ENCODE results near the gene CST6.
"Not testable (repeated sequence)": the region's sequence is repeated elsewhere in the genome, so short reads cannot be mapped to it uniquely, and the experiment has no call there.

The CST6 gene

GRCh38 chr11:66007201-66007634 lies 4.6 kb upstream of the CST6 start:
- Histone ChIP-seq H3K27ac (ENCODE audit: low read length) (peak overlapping the region; percentile 64; the same call in 1 of the 2 replicates), H3K4me3 (ENCODE audit: low read length) (no peak overlapping the region), H3K79me2 (ENCODE audit: low read length) (peaks cover 21% of the 10 kb centered on the region), H3K27me3 (replicated peaks; ENCODE audit: insufficient read depth, low read length) (no peaks in the 10 kb centered on the region), H3K4me1 (ENCODE audit: low read length) (peaks cover 40% of the 10 kb centered on the region), H3K4me2 (ENCODE audit: low read depth, low read length) (no peak overlapping the region), H2AFZ (ENCODE audit: low read length) (no peak overlapping the region), H3K9ac (ENCODE audit: low read length) (no peak overlapping the region), H3K36me3 (replicated peaks; ENCODE audit: insufficient read depth, low read length) (no peaks in the 10 kb centered on the region; the same call in 1 of the 2 replicates), H3K9me3 (replicated peaks; ENCODE audit: insufficient read depth, low read length) (no peaks in the 10 kb centered on the region), H3F3A (ENCODE audit: insufficient read depth, low read length) (peaks cover 22% of the 10 kb centered on the region), H3K9me2 (replicated peaks; ENCODE audit: insufficient read depth, low read length) (no peaks in the 10 kb centered on the region), H4K20me1 (ENCODE audit: insufficient read depth, low read length) (no peaks in the 10 kb centered on the region)
- DNase-seq, result no peak
- no peak for TF ChIP-seq EZH2phosphoT487 (IDR thresholded peaks at IDR 0.05; ENCODE audit: low read length)
- no peak for TF ChIP-seq EZH2 (optimal IDR thresholded peaks at IDR 0.05; ENCODE audit: low read depth, low read length)
- no peak for TF ChIP-seq CTCF (IDR thresholded peaks at IDR 0.05; ENCODE audit: low read length)

- TF ChIP-seq EZH2phosphoT487 (IDR thresholded peaks at IDR 0.05; ENCODE audit: low read length) (no peak), EZH2 (optimal IDR thresholded peaks at IDR 0.05; ENCODE audit: low read depth, low read length) (no peak), CTCF (IDR thresholded peaks at IDR 0.05; ENCODE audit: low read length) (no peak)
- DNase-seq, result no peak
- no peak overlapping the region for H3K4me3 ChIP-seq (ENCODE audit: low read length)
- peaks cover 21% of the 10 kb centered on the region for H3F3A ChIP-seq (ENCODE audit: insufficient read depth, low read length)
- peaks cover 17% of the 10 kb centered on the region for H3K79me2 ChIP-seq (ENCODE audit: low read length)
- H4K20me1 ChIP-seq (ENCODE audit: insufficient read depth, low read length), result no peaks in the 10 kb centered on the region
- no peak overlapping the region for H3K9ac ChIP-seq (ENCODE audit: low read length)
- no peak overlapping the region for H3K27ac ChIP-seq (ENCODE audit: low read length)
- no peak overlapping the region for H2AFZ ChIP-seq (ENCODE audit: low read length)
- no peaks in the 10 kb centered on the region for H3K27me3 ChIP-seq (replicated peaks; ENCODE audit: insufficient read depth, low read length)
- no peak overlapping the region for H3K4me2 ChIP-seq (ENCODE audit: low read depth, low read length)
- no peaks in the 10 kb centered on the region for H3K9me2 ChIP-seq (replicated peaks; ENCODE audit: insufficient read depth, low read length)
- no peaks in the 10 kb centered on the region; the same call in 1 of the 2 replicates for H3K36me3 ChIP-seq (replicated peaks; ENCODE audit: insufficient read depth, low read length)
- no peaks in the 10 kb centered on the region for H3K9me3 ChIP-seq (replicated peaks; ENCODE audit: insufficient read depth, low read length)
- H3K4me1 ChIP-seq (ENCODE audit: low read length), result peaks cover 40% of the 10 kb centered on the region
Observed at GRCh38 chr11:66008095-66008467, 3.7 kb upstream of the CST6 start.

GRCh38 chr11:66008468-66009101 lies 3.2 kb upstream of the CST6 start:
- Histone ChIP-seq H3K4me2 (ENCODE audit: low read depth, low read length) (no peak overlapping the region), H2AFZ (ENCODE audit: low read length) (no peak overlapping the region), H3K4me1 (ENCODE audit: low read length) (peaks cover 35% of the 10 kb centered on the region), H3K79me2 (ENCODE audit: low read length) (peaks cover 12% of the 10 kb centered on the region), H3F3A (ENCODE audit: insufficient read depth, low read length) (peaks cover 21% of the 10 kb centered on the region), H3K9me3 (replicated peaks; ENCODE audit: insufficient read depth, low read length) (no peaks in the 10 kb centered on the region), H3K9me2 (replicated peaks; ENCODE audit: insufficient read depth, low read length) (no peaks in the 10 kb centered on the region), H3K27me3 (replicated peaks; ENCODE audit: insufficient read depth, low read length) (no peaks in the 10 kb centered on the region), H3K27ac (ENCODE audit: low read length) (no peak overlapping the region), H3K4me3 (ENCODE audit: low read length) (no peak overlapping the region), H4K20me1 (ENCODE audit: insufficient read depth, low read length) (no peaks in the 10 kb centered on the region), H3K9ac (ENCODE audit: low read length) (no peak overlapping the region), H3K36me3 (replicated peaks; ENCODE audit: insufficient read depth, low read length) (no peaks in the 10 kb centered on the region; the same call in 1 of the 2 replicates)
- no peak for DNase-seq
- TF ChIP-seq EZH2 (optimal IDR thresholded peaks at IDR 0.05; ENCODE audit: low read depth, low read length), result no peak
- TF ChIP-seq CTCF (IDR thresholded peaks at IDR 0.05; ENCODE audit: low read length), result no peak
- TF ChIP-seq EZH2phosphoT487 (IDR thresholded peaks at IDR 0.05; ENCODE audit: low read length), result no peak

- not testable (repeated sequence) for H3K9ac ChIP-seq (ENCODE audit: low read length); H4K20me1 ChIP-seq (ENCODE audit: insufficient read depth, low read length); H3K9me3 ChIP-seq (replicated peaks; ENCODE audit: insufficient read depth, low read length); H3K9me2 ChIP-seq (replicated peaks; ENCODE audit: insufficient read depth, low read length); H3K36me3 ChIP-seq (replicated peaks; ENCODE audit: insufficient read depth, low read length); H2AFZ ChIP-seq (ENCODE audit: low read length); H3K27ac ChIP-seq (ENCODE audit: low read length); H3K27me3 ChIP-seq (replicated peaks; ENCODE audit: insufficient read depth, low read length); H3K4me2 ChIP-seq (ENCODE audit: low read depth, low read length); DNase-seq; H3K4me3 ChIP-seq (ENCODE audit: low read length); H3K79me2 ChIP-seq (ENCODE audit: low read length)
- Histone ChIP-seq H3K4me1 (ENCODE audit: low read length) (peaks cover 22% of the 10 kb centered on the region), H3F3A (ENCODE audit: insufficient read depth, low read length) (peaks cover 10% of the 10 kb centered on the region)
Observed at GRCh38 chr11:66010036-66010435, 1.8 kb upstream of the CST6 start.
